HG03460 (cell line): Measurements from ENCODE around the gene TMEM45A.
"Not testable (repeated sequence)": the region's sequence is repeated elsewhere in the genome, so short reads cannot be mapped to it uniquely, and the experiment has no call there.

Source experiments
- ATAC-seq: cut with Tn5 transposase; IDR thresholded peaks from one replicate; pipeline ENCODE4 v1.9.1; 2021; ENCODE audit not compliant: unreplicated experiment

TMEM45A gene

GRCh38 chr3:100482176-100482575, 10.2 kb upstream of the TMEM45A start:
- no peak for ATAC-seq

GRCh38 chr3:100483529-100483928, 8.9 kb upstream of the TMEM45A start:
- no peak for ATAC-seq

- no peak for ATAC-seq
Observed at GRCh38 chr3:100486808-100487207, 5.6 kb upstream of the TMEM45A start.

GRCh38 chr3:100489118-100489517, 3.3 kb upstream of the TMEM45A start:
- ATAC-seq, result no peak

GRCh38 chr3:100496711-100497261, 4.4 kb downstream of the TMEM45A start:
- ATAC-seq, result peak; percentile 36

- ATAC-seq, result no peak
Observed at GRCh38 chr3:100499651-100500050, 7.2 kb downstream of the TMEM45A start.

- no peak for ATAC-seq
Observed at GRCh38 chr3:100500320-100500880, 8.0 kb downstream of the TMEM45A start.

GRCh38 chr3:100503448-100503847, 11.0 kb downstream of the TMEM45A start:
- no peak for ATAC-seq

- ATAC-seq, result no peak
Observed at GRCh38 chr3:100506355-100506754, 13.9 kb downstream of the TMEM45A start.

GRCh38 chr3:100509818-100510217, 17.4 kb downstream of the TMEM45A start:
- ATAC-seq, result not testable (repeated sequence)

- ATAC-seq, result no peak
Observed at GRCh38 chr3:100516232-100516631, 23.8 kb downstream of the TMEM45A start.

GRCh38 chr3:100516838-100517237, 24.4 kb downstream of the TMEM45A start:
- no peak for ATAC-seq

- ATAC-seq, result no peak
Observed at GRCh38 chr3:100517276-100517675, 24.9 kb downstream of the TMEM45A start.

- no peak for ATAC-seq
Observed at GRCh38 chr3:100518244-100518643, 25.8 kb downstream of the TMEM45A start.

- ATAC-seq, result no peak
Observed at GRCh38 chr3:100518983-100519382, 26.6 kb downstream of the TMEM45A start.

- no peak for ATAC-seq
Observed at GRCh38 chr3:100521439-100521845, 29.0 kb downstream of the TMEM45A start.

GRCh38 chr3:100522125-100522524, 29.7 kb downstream of the TMEM45A start:
- no peak for ATAC-seq

GRCh38 chr3:100523050-100523760, 30.8 kb downstream of the TMEM45A start:
- ATAC-seq, result no peak

GRCh38 chr3:100525753-100526612, 33.6 kb downstream of the TMEM45A start:
- no peak for ATAC-seq

- ATAC-seq, result no peak
Observed at GRCh38 chr3:100526613-100527346, 34.4 kb downstream of the TMEM45A start.

- ATAC-seq, result no peak
Observed at GRCh38 chr3:100527347-100527735, 34.9 kb downstream of the TMEM45A start.
